ENCODE results near the gene TEX2. TPM values are rescaled to one million over a fixed set of nuclear protein-coding genes. Genes with fewer than 3 reads are reported as not detected.

The TEX2 gene
- total RNA-seq, 1 experiment from 2014 or later, result 10.8 TPM

GRCh38 chr17:64125937-64126336 is 137.1 kb downstream of the TEX2 start (continued):
- no peak for TF ChIP-seq STAT6 (CRISPR knock-in tag; conservative IDR thresholded peaks at IDR 0.05; ENCODE audit: low read depth)
- TF ChIP-seq MLX (CRISPR knock-in tag; IDR thresholded peaks at IDR 0.05), result no peak
- TF ChIP-seq NFYB (CRISPR knock-in tag; conservative IDR thresholded peaks at IDR 0.05; ENCODE audit: low read depth), result no peak
- no peak for TF ChIP-seq TEAD4 (CRISPR knock-in tag; IDR thresholded peaks at IDR 0.05)
- no peak for TF ChIP-seq ZNF512 (CRISPR knock-in tag; IDR thresholded peaks at IDR 0.05; ENCODE audit: borderline replicate concordance)
- no peak for TF ChIP-seq ATF6 (CRISPR knock-in tag; IDR thresholded peaks at IDR 0.05)
- no peak for TF ChIP-seq NR2C2 (CRISPR knock-in tag; IDR thresholded peaks at IDR 0.05)
- no peak for TF ChIP-seq OVOL2 (CRISPR knock-in tag; IDR thresholded peaks at IDR 0.05; ENCODE audit: borderline replicate concordance)
- no peak for TF ChIP-seq ETV6 (CRISPR knock-in tag; IDR thresholded peaks at IDR 0.05)
- no peak for TF ChIP-seq ZNF121 (CRISPR knock-in tag; IDR thresholded peaks at IDR 0.05)
- no peak for TF ChIP-seq E2F5 (CRISPR knock-in tag; IDR thresholded peaks at IDR 0.05)

- H3K4me3 Mint-ChIP-seq, result no peak overlapping the region
- ChIA-PET POLR2A (interaction anchor here (2.2 kb wide), 1 partner anchor 11 kb away, joined by 4 read pairs; no protein-coding TSS in a partner anchor), CTCF (interaction anchor here (1.6 to 3.5 kb wide), 2 partner anchors 61 to 99 kb away, joined by 5 to 18 read pairs; no protein-coding TSS in a partner anchor)
- DNase-seq (ENCODE audit: low spot score) (no peak), ATAC-seq (no peak)
- H3K27ac Mint-ChIP-seq, result no peak overlapping the region
- peaks cover 9% of the 10 kb centered on the region for H3K4me1 Mint-ChIP-seq
- H3K9me3 Mint-ChIP-seq, result peaks cover 7% of the 10 kb centered on the region
- peaks cover 13% of the 10 kb centered on the region for H3K27me3 Mint-ChIP-seq (ENCODE audit: low read depth)
- no peaks in the 10 kb centered on the region for H3K36me3 Mint-ChIP-seq
- TF ChIP-seq IRF2 (CRISPR knock-in tag; IDR thresholded peaks at IDR 0.05; ENCODE audit: borderline replicate concordance, low read depth), result no peak
- no peak for TF ChIP-seq ZNF671 (CRISPR knock-in tag; IDR thresholded peaks at IDR 0.05)
- TF ChIP-seq ZNF317 (CRISPR knock-in tag; IDR thresholded peaks at IDR 0.05; ENCODE audit: borderline replicate concordance, low read depth), result no peak
- TF ChIP-seq ZSCAN18 (CRISPR knock-in tag; IDR thresholded peaks at IDR 0.05), result no peak
- TF ChIP-seq ELF4 (CRISPR knock-in tag; IDR thresholded peaks at IDR 0.05; ENCODE audit: low read depth), result no peak
- no peak for TF ChIP-seq ZNF121 (CRISPR knock-in tag; IDR thresholded peaks at IDR 0.05)
- no peak for TF ChIP-seq KAT7 (CRISPR knock-in tag; IDR thresholded peaks at IDR 0.05; ENCODE audit: borderline replicate concordance)
- no peak for TF ChIP-seq EMX1 (CRISPR knock-in tag; IDR thresholded peaks at IDR 0.05)
- TF ChIP-seq FOXJ3 (CRISPR knock-in tag; IDR thresholded peaks at IDR 0.05; ENCODE audit: borderline replicate concordance), result no peak
- no peak for TF ChIP-seq ZNF281 (CRISPR knock-in tag; IDR thresholded peaks at IDR 0.05)
- TF ChIP-seq JUN (CRISPR knock-in tag; IDR thresholded peaks at IDR 0.05), result no peak
- TF ChIP-seq HMGXB4 (CRISPR knock-in tag; IDR thresholded peaks at IDR 0.05), result no peak
These were observed 138.5 kb downstream of the TEX2 start for GRCh38 chr17:64124609-64125008.

Data from WTC11 (cell line).